ENCODE measurements around the gene CYLD.

Gene CYLD

GRCh38 chr16:50774405-50774804, 32.5 kb downstream of the CYLD start:
- no peak overlapping the region for H3K9ac ChIP-seq (ENCODE audit: low read length in 5 of 5)
- no peaks in the 10 kb centered on the region for H3K9me3 ChIP-seq (ENCODE audit: control insufficient read depth in 5 of 5, low read length in 5 of 5)
- no peaks in the 10 kb centered on the region for H3K4me1 ChIP-seq (ENCODE audit: control insufficient read depth in 5 of 5, insufficient read depth in 5 of 5, low read length in 5 of 5)
- H3K27me3 ChIP-seq (ENCODE audit: control insufficient read depth in 5 of 5, insufficient read depth in 4 of 5, low read length in 5 of 5), result no peaks in the 10 kb centered on the region
- H3K27ac ChIP-seq (ENCODE audit: low read depth, low read length), result no peak overlapping the region
- H3K4me3 ChIP-seq (ENCODE audit: low read depth in 1 of 5, low read length in 5 of 5), result no peak overlapping the region
- peaks cover 4 to 28% (median 9%) of the 10 kb centered on the region in 5 donors for H3K36me3 ChIP-seq (ENCODE audit: control insufficient read depth in 5 of 5, insufficient read depth in 5 of 5, low read length in 5 of 5)

- Histone ChIP-seq H3K4me1 (ENCODE audit: control insufficient read depth in 5 of 5, insufficient read depth in 5 of 5, low read length in 5 of 5) (no peaks in the 10 kb centered on the region), H3K4me3 (ENCODE audit: low read depth in 1 of 5, low read length in 5 of 5) (no peak overlapping the region), H3K36me3 (ENCODE audit: control insufficient read depth in 5 of 5, insufficient read depth in 5 of 5, low read length in 5 of 5) (peaks cover 10 to 28% (median 14%) of the 10 kb centered on the region in 5 donors), H3K9me3 (ENCODE audit: control insufficient read depth in 5 of 5, low read length in 5 of 5) (no peaks in the 10 kb centered on the region), H3K9ac (ENCODE audit: low read length in 5 of 5) (no peak overlapping the region), H3K27ac (ENCODE audit: low read depth, low read length) (no peak overlapping the region), H3K27me3 (ENCODE audit: control insufficient read depth in 5 of 5, insufficient read depth in 4 of 5, low read length in 5 of 5) (no peaks in the 10 kb centered on the region)
Observed at GRCh38 chr16:50774960-50775359, 33.1 kb downstream of the CYLD start.

GRCh38 chr16:50776037-50776436, 34.2 kb downstream of the CYLD start:
- Histone ChIP-seq H3K36me3 (ENCODE audit: control insufficient read depth in 5 of 5, insufficient read depth in 5 of 5, low read length in 5 of 5) (peaks cover 10 to 34% (median 23%) of the 10 kb centered on the region in 5 donors), H3K4me3 (ENCODE audit: low read depth in 1 of 5, low read length in 5 of 5) (no peak overlapping the region), H3K4me1 (ENCODE audit: control insufficient read depth in 5 of 5, insufficient read depth in 5 of 5, low read length in 5 of 5) (no peaks in the 10 kb centered on the region), H3K27me3 (ENCODE audit: control insufficient read depth in 5 of 5, insufficient read depth in 4 of 5, low read length in 5 of 5) (no peaks in the 10 kb centered on the region), H3K9me3 (ENCODE audit: control insufficient read depth in 5 of 5, low read length in 5 of 5) (no peaks in the 10 kb centered on the region), H3K9ac (ENCODE audit: low read length in 5 of 5) (no peak overlapping the region), H3K27ac (ENCODE audit: low read depth, low read length) (no peak overlapping the region)

- Histone ChIP-seq H3K4me1 (ENCODE audit: control insufficient read depth in 5 of 5, insufficient read depth in 5 of 5, low read length in 5 of 5) (no peaks in the 10 kb centered on the region), H3K36me3 (ENCODE audit: control insufficient read depth in 5 of 5, insufficient read depth in 5 of 5, low read length in 5 of 5) (peaks cover 23 to 42% (median 40%) of the 10 kb centered on the region in 5 donors), H3K9ac (ENCODE audit: low read length in 5 of 5) (no peak overlapping the region), H3K27me3 (ENCODE audit: control insufficient read depth in 5 of 5, insufficient read depth in 4 of 5, low read length in 5 of 5) (no peaks in the 10 kb centered on the region), H3K9me3 (ENCODE audit: control insufficient read depth in 5 of 5, low read length in 5 of 5) (no peaks in the 10 kb centered on the region), H3K27ac (ENCODE audit: low read depth, low read length) (no peak overlapping the region), H3K4me3 (ENCODE audit: low read depth in 1 of 5, low read length in 5 of 5) (no peak overlapping the region)
Observed at GRCh38 chr16:50778284-50779163, 36.6 kb downstream of the CYLD start.

GRCh38 chr16:50781043-50781442, 39.2 kb downstream of the CYLD start:
- H3K27me3 ChIP-seq (ENCODE audit: control insufficient read depth in 5 of 5, insufficient read depth in 4 of 5, low read length in 5 of 5), result no peaks in the 10 kb centered on the region
- no peak overlapping the region for H3K4me3 ChIP-seq (ENCODE audit: low read depth in 1 of 5, low read length in 5 of 5)
- H3K9me3 ChIP-seq (ENCODE audit: control insufficient read depth in 5 of 5, low read length in 5 of 5), result no peaks in the 10 kb centered on the region
- H3K9ac ChIP-seq (ENCODE audit: low read length in 5 of 5), result no peak overlapping the region
- no peak overlapping the region for H3K27ac ChIP-seq (ENCODE audit: low read depth, low read length)
- H3K36me3 ChIP-seq (ENCODE audit: control insufficient read depth in 5 of 5, insufficient read depth in 5 of 5, low read length in 5 of 5), result peaks cover 38 to 59% (median 52%) of the 10 kb centered on the region in 5 donors
- H3K4me1 ChIP-seq (ENCODE audit: control insufficient read depth in 5 of 5, insufficient read depth in 5 of 5, low read length in 5 of 5), result no peaks in the 10 kb centered on the region

- Histone ChIP-seq H3K9me3 (ENCODE audit: control insufficient read depth in 5 of 5, low read length in 5 of 5) (no peaks in the 10 kb centered on the region), H3K27ac (ENCODE audit: low read depth, low read length) (no peak overlapping the region), H3K4me1 (ENCODE audit: control insufficient read depth in 5 of 5, insufficient read depth in 5 of 5, low read length in 5 of 5) (no peaks in the 10 kb centered on the region), H3K27me3 (ENCODE audit: control insufficient read depth in 5 of 5, insufficient read depth in 4 of 5, low read length in 5 of 5) (no peaks in the 10 kb centered on the region), H3K9ac (ENCODE audit: low read length in 5 of 5) (no peak overlapping the region), H3K36me3 (ENCODE audit: control insufficient read depth in 5 of 5, insufficient read depth in 5 of 5, low read length in 5 of 5) (peaks cover 38 to 59% (median 47%) of the 10 kb centered on the region in 5 donors), H3K4me3 (ENCODE audit: low read depth in 1 of 5, low read length in 5 of 5) (no peak overlapping the region)
Observed at GRCh38 chr16:50781518-50781917, 39.6 kb downstream of the CYLD start.

GRCh38 chr16:50789757-50790156, 47.9 kb downstream of the CYLD start:
- H3K27me3 ChIP-seq (ENCODE audit: control insufficient read depth in 5 of 5, insufficient read depth in 4 of 5, low read length in 5 of 5), result no peaks in the 10 kb centered on the region
- no peaks in the 10 kb centered on the region for H3K9me3 ChIP-seq (ENCODE audit: control insufficient read depth in 5 of 5, low read length in 5 of 5)
- peaks cover 20 to 49% (median 38%) of the 10 kb centered on the region in 5 donors for H3K36me3 ChIP-seq (ENCODE audit: control insufficient read depth in 5 of 5, insufficient read depth in 5 of 5, low read length in 5 of 5)
- H3K4me1 ChIP-seq (ENCODE audit: control insufficient read depth in 5 of 5, insufficient read depth in 5 of 5, low read length in 5 of 5), result no peaks in the 10 kb centered on the region
- H3K4me3 ChIP-seq (ENCODE audit: low read depth in 1 of 5, low read length in 5 of 5), result no peak overlapping the region
- H3K9ac ChIP-seq (ENCODE audit: low read length in 5 of 5), result no peak overlapping the region
- H3K27ac ChIP-seq (ENCODE audit: low read depth, low read length), result no peak overlapping the region

GRCh38 chr16:50791522-50791921, 49.6 kb downstream of the CYLD start:
- no peaks in the 10 kb centered on the region for H3K9me3 ChIP-seq (ENCODE audit: control insufficient read depth in 5 of 5, low read length in 5 of 5)
- no peak overlapping the region for H3K4me3 ChIP-seq (ENCODE audit: low read depth in 1 of 5, low read length in 5 of 5)
- H3K4me1 ChIP-seq (ENCODE audit: control insufficient read depth in 5 of 5, insufficient read depth in 5 of 5, low read length in 5 of 5), result no peaks in the 10 kb centered on the region
- H3K36me3 ChIP-seq (ENCODE audit: control insufficient read depth in 5 of 5, insufficient read depth in 5 of 5, low read length in 5 of 5), result peaks cover 34 to 59% (median 41%) of the 10 kb centered on the region in 5 donors
- H3K27ac ChIP-seq (ENCODE audit: low read depth, low read length), result no peak overlapping the region
- no peak overlapping the region for H3K9ac ChIP-seq (ENCODE audit: low read length in 5 of 5)
- H3K27me3 ChIP-seq (ENCODE audit: control insufficient read depth in 5 of 5, insufficient read depth in 4 of 5, low read length in 5 of 5), result no peaks in the 10 kb centered on the region

GRCh38 chr16:50796829-50797228, 54.9 kb downstream of the CYLD start:
- no peaks in the 10 kb centered on the region for H3K9me3 ChIP-seq (ENCODE audit: control insufficient read depth in 5 of 5, low read length in 5 of 5)
- no peak overlapping the region for H3K27ac ChIP-seq (ENCODE audit: low read depth, low read length)
- peaks cover 38 to 59% (median 42%) of the 10 kb centered on the region in 5 donors for H3K36me3 ChIP-seq (ENCODE audit: control insufficient read depth in 5 of 5, insufficient read depth in 5 of 5, low read length in 5 of 5)
- no peak overlapping the region for H3K9ac ChIP-seq (ENCODE audit: low read length in 5 of 5)
- H3K4me1 ChIP-seq (ENCODE audit: control insufficient read depth in 5 of 5, insufficient read depth in 5 of 5, low read length in 5 of 5), result no peaks in the 10 kb centered on the region
- H3K4me3 ChIP-seq (ENCODE audit: low read depth in 1 of 5, low read length in 5 of 5), result no peak overlapping the region
- H3K27me3 ChIP-seq (ENCODE audit: control insufficient read depth in 5 of 5, insufficient read depth in 4 of 5, low read length in 5 of 5), result no peaks in the 10 kb centered on the region

GRCh38 chr16:50797456-50797855, 55.6 kb downstream of the CYLD start:
- Histone ChIP-seq H3K4me1 (ENCODE audit: control insufficient read depth in 5 of 5, insufficient read depth in 5 of 5, low read length in 5 of 5) (no peaks in the 10 kb centered on the region), H3K9me3 (ENCODE audit: control insufficient read depth in 5 of 5, low read length in 5 of 5) (no peaks in the 10 kb centered on the region), H3K27ac (ENCODE audit: low read depth, low read length) (no peak overlapping the region), H3K36me3 (ENCODE audit: control insufficient read depth in 5 of 5, insufficient read depth in 5 of 5, low read length in 5 of 5) (peaks cover 38 to 55% (median 40%) of the 10 kb centered on the region in 5 donors), H3K9ac (ENCODE audit: low read length in 5 of 5) (no peak overlapping the region), H3K27me3 (ENCODE audit: control insufficient read depth in 5 of 5, insufficient read depth in 4 of 5, low read length in 5 of 5) (no peaks in the 10 kb centered on the region), H3K4me3 (ENCODE audit: low read depth in 1 of 5, low read length in 5 of 5) (no peak overlapping the region)

Data from subcutaneous abdominal adipose tissue (tissue), 5 donors.